NB4 (cell line): Measurements from ENCODE around the gene SCART1.
"Not testable (repeated sequence)": the region's sequence is repeated elsewhere in the genome, so short reads cannot be mapped to it uniquely, and the experiment has no call there.

Source experiments
- DNase-seq: peaks from one replicate; pipeline ENCODE4 v3.0.0; 2010; ENCODE audit warnings: low read depth
- H3K4me3 ChIP-seq: one replicate; pipeline ENCODE4 v1.5.1; 2011; ENCODE audit warnings: mild to moderate bottlenecking, low read depth, low read length, moderate library complexity
- CTCF ChIP-seq: IDR thresholded peaks from one replicate; pipeline ENCODE4 v1.5.1; 2012; ENCODE audit warnings: low read depth, low read length
- MAX ChIP-seq: IDR thresholded peaks from 2 replicates; pipeline ENCODE4 v1.6.1; 2011; ENCODE audit warnings: low read depth, low read length
- MYC ChIP-seq: IDR thresholded peaks from 2 replicates; pipeline ENCODE4 v1.6.1; 2011; ENCODE audit warnings: low read depth, low read length
- POLR2A ChIP-seq: IDR thresholded peaks from 2 replicates; pipeline ENCODE4 v1.6.1; 2011; ENCODE audit warnings: mild to moderate bottlenecking; ENCODE audit not compliant: insufficient read length; ENCODE audit errors: extremely low read depth

SCART1 gene

GRCh38 chr10:133422223-133422806 is 31.4 kb upstream of the SCART1 start:
- DNase-seq: no peak
- TF ChIP-seq MYC (no peak), MAX (no peak), POLR2A (no peak), CTCF (no peak)
- H3K4me3 ChIP-seq: no peak overlapping the region

GRCh38 chr10:133422807-133423771 is 30.7 kb upstream of the SCART1 start:
- no peak for TF ChIP-seq POLR2A
- no peak for TF ChIP-seq CTCF
- TF ChIP-seq MYC: no peak
- no peak for TF ChIP-seq MAX
- DNase-seq: no peak
- no peak overlapping the region for H3K4me3 ChIP-seq

GRCh38 chr10:133424102-133424501 is 29.6 kb upstream of the SCART1 start:
- not testable (repeated sequence) for DNase-seq, H3K4me3 ChIP-seq

GRCh38 chr10:133424601-133425000 is 29.1 kb upstream of the SCART1 start, which contains the start of gene SPRN:
Gene SPRN (minus strand): TSS chr10:133424625. CDS start chr10:133423681, 944 bp downstream.
- DNase-seq, H3K4me3 ChIP-seq: not testable (repeated sequence)

GRCh38 chr10:133429571-133429970 is 24.2 kb upstream of the SCART1 start:
- DNase-seq, H3K4me3 ChIP-seq: not testable (repeated sequence)

GRCh38 chr10:133431888-133432613 is 21.7 kb upstream of the SCART1 start:
- not testable (repeated sequence) for H3K4me3 ChIP-seq, DNase-seq

- H3K4me3 ChIP-seq, DNase-seq: not testable (repeated sequence)
Measured at GRCh38 chr10:133432789-133433188, 21.0 kb upstream of the SCART1 start.

- peak; percentile 100 for TF ChIP-seq MAX
- peak; percentile 41 for TF ChIP-seq CTCF
- TF ChIP-seq POLR2A: no peak
- peak; percentile 86 for TF ChIP-seq MYC
- no peak overlapping the region for H3K4me3 ChIP-seq
- DNase-seq: peak; percentile 77
Measured at GRCh38 chr10:133438711-133439273, 15.0 kb upstream of the SCART1 start.
